Measurements from ENCODE around the gene FNDC11. TPM values are rescaled to one million over a fixed set of nuclear protein-coding genes. Genes with fewer than 3 reads are reported as not detected.

FNDC11 gene
- total and polyA plus RNA-seq, 4 donors = under 0.01 to 0.01 TPM; not detected in 2

DNA sequence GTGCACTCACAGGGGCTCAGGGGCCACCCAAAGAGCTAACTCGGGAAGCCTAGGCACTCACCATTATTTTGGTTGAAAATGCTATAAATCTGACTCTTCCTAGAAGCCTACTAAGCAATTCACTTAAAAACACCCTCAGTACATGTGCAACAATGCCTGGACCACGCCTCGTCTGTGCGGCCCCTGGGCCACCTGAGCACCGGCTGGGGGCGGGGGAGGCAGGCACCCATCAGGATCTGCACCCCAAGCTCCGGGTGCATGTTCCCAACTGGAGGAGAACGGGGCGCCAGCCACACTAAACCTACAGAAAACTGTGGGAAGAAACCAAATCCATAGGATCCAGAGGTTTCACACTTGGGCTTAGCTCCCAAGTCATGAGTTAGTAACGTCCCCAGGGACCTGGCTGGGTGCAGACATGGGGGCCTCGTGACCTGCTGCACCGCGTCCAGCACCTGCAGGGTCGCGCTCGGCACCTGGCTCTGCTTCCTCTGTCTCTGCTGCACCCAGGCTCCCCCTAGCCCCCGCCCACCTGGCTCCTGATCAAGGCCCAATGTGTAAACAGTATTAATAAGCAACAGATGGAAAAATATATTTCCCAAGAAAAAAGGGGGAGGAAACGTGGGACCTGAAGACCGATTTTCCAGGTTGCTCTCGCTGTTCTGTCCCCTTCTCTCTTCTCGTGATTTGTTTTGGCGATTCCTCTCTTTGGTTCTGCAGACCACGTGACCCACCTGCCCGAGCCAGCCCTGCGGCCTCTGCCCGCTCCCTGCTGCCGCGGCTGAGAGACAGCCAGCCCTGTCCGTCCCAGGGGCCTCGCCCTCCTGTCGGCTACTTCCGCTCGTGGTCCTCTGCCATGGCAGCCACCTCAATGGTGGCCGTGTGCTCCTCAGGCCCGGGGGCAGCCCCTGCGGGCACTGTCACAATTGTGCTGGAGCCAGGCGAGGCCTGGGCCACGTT is 35.6 kb downstream of the FNDC11 start (continued):
- TF ChIP-seq CTCF (IDR thresholded peaks at IDR 0.05; ENCODE audit: low read depth, low read length, missing input control) (no peak), SP1 (IDR thresholded peaks at IDR 0.05) (no peak), YY1 (IDR thresholded peaks at IDR 0.05) (no peak), HNF4A (conservative IDR thresholded peaks at IDR 0.05) (no peak)

GRCh38 chr20:63590218-63591146 is 36.5 kb downstream of the FNDC11 start:
- no peaks in the 10 kb centered on the region for H3K27me3 ChIP-seq (ENCODE audit: control insufficient read depth in 4 of 4, insufficient read depth in 4 of 4, low read length in 3 of 4)
- no peak for DNase-seq (ENCODE audit: low spot score)
- H3K27ac ChIP-seq (ENCODE audit: low read depth in 1 of 2, low read length in 2 of 2) = no peak overlapping the region
- no peaks in the 10 kb centered on the region for H3K9me3 ChIP-seq (ENCODE audit: control insufficient read depth in 4 of 4, low read length in 3 of 4)
- H3K4me3 ChIP-seq (ENCODE audit: low read depth in 1 of 3, low read length in 3 of 3) = no peak overlapping the region
- no peak overlapping the region for H3K9ac ChIP-seq (ENCODE audit: low read depth in 1 of 2, low read length in 2 of 2)
- 96% methylated on average over 52 of the region's 52 CpGs for WGBS
- TF ChIP-seq ATF3 (IDR thresholded peaks at IDR 0.05) = no peak
- TF ChIP-seq FOXA2 (IDR thresholded peaks at IDR 0.05) = no peak
- TF ChIP-seq CTCF (IDR thresholded peaks at IDR 0.05; ENCODE audit: low read depth, low read length, missing input control) = no peak
- no peak for TF ChIP-seq HNF4G (IDR thresholded peaks at IDR 0.05)
- no peak for TF ChIP-seq MAX (IDR thresholded peaks at IDR 0.05)
- TF ChIP-seq, protein P1, sequence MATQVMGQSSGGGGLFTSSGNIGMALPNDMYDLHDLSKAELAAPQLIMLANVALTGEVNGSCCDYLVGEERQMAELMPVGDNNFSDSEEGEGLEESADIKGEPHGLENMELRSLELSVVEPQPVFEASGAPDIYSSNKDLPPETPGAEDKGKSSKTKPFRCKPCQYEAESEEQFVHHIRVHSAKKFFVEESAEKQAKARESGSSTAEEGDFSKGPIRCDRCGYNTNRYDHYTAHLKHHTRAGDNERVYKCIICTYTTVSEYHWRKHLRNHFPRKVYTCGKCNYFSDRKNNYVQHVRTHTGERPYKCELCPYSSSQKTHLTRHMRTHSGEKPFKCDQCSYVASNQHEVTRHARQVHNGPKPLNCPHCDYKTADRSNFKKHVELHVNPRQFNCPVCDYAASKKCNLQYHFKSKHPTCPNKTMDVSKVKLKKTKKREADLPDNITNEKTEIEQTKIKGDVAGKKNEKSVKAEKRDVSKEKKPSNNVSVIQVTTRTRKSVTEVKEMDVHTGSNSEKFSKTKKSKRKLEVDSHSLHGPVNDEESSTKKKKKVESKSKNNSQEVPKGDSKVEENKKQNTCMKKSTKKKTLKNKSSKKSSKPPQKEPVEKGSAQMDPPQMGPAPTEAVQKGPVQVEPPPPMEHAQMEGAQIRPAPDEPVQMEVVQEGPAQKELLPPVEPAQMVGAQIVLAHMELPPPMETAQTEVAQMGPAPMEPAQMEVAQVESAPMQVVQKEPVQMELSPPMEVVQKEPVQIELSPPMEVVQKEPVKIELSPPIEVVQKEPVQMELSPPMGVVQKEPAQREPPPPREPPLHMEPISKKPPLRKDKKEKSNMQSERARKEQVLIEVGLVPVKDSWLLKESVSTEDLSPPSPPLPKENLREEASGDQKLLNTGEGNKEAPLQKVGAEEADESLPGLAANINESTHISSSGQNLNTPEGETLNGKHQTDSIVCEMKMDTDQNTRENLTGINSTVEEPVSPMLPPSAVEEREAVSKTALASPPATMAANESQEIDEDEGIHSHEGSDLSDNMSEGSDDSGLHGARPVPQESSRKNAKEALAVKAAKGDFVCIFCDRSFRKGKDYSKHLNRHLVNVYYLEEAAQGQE (IDR thresholded peaks at IDR 0.05) = no peak
- no peak for TF ChIP-seq TAF1 (conservative IDR thresholded peaks at IDR 0.05)
- TF ChIP-seq, protein P2, sequence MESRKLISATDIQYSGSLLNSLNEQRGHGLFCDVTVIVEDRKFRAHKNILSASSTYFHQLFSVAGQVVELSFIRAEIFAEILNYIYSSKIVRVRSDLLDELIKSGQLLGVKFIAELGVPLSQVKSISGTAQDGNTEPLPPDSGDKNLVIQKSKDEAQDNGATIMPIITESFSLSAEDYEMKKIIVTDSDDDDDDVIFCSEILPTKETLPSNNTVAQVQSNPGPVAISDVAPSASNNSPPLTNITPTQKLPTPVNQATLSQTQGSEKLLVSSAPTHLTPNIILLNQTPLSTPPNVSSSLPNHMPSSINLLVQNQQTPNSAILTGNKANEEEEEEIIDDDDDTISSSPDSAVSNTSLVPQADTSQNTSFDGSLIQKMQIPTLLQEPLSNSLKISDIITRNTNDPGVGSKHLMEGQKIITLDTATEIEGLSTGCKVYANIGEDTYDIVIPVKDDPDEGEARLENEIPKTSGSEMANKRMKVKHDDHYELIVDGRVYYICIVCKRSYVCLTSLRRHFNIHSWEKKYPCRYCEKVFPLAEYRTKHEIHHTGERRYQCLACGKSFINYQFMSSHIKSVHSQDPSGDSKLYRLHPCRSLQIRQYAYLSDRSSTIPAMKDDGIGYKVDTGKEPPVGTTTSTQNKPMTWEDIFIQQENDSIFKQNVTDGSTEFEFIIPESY (IDR thresholded peaks at IDR 0.05) = no peak
- no peak for TF ChIP-seq YY1 (IDR thresholded peaks at IDR 0.05)
- no peak for TF ChIP-seq JUND (IDR thresholded peaks at IDR 0.05)
- no peaks in the 10 kb centered on the region for H3K4me1 ChIP-seq (ENCODE audit: control insufficient read depth in 4 of 4, insufficient read depth in 4 of 4, low read length in 3 of 4)
- H3K36me3 ChIP-seq (ENCODE audit: control insufficient read depth in 4 of 4, insufficient read depth in 3 of 4, low read depth in 1 of 4, low read length in 3 of 4) = peaks cover 0 to 44% (median 15%) of the 10 kb centered on the region in 4 donors

Data from liver (tissue), 9 donors.